ENCODE results near the gene PLD4. TPM values are rescaled to one million over a fixed set of nuclear protein-coding genes. Genes with fewer than 3 reads are reported as not detected.

Gene PLD4
- total RNA-seq, 4 donors from 2014 or later = 0.16 TPM; not detected in 3

GRCh38 chr14:104938436-104938835 is 13.8 kb downstream of the PLD4 start:
- H3K27ac ChIP-seq = no peak overlapping the region
- no peak for DNase-seq (ENCODE audit: low spot score in 2 of 2)
- 49% methylated on average over 2 of the region's 2 CpGs for WGBS
- no peaks in the 10 kb centered on the region for H3K27me3 ChIP-seq
- no peak for TF ChIP-seq EP300 (IDR thresholded peaks at IDR 0.05)
- TF ChIP-seq POLR2A (IDR thresholded peaks at IDR 0.05) = no peak
- TF ChIP-seq, protein P1, sequence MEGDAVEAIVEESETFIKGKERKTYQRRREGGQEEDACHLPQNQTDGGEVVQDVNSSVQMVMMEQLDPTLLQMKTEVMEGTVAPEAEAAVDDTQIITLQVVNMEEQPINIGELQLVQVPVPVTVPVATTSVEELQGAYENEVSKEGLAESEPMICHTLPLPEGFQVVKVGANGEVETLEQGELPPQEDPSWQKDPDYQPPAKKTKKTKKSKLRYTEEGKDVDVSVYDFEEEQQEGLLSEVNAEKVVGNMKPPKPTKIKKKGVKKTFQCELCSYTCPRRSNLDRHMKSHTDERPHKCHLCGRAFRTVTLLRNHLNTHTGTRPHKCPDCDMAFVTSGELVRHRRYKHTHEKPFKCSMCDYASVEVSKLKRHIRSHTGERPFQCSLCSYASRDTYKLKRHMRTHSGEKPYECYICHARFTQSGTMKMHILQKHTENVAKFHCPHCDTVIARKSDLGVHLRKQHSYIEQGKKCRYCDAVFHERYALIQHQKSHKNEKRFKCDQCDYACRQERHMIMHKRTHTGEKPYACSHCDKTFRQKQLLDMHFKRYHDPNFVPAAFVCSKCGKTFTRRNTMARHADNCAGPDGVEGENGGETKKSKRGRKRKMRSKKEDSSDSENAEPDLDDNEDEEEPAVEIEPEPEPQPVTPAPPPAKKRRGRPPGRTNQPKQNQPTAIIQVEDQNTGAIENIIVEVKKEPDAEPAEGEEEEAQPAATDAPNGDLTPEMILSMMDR (IDR thresholded peaks at IDR 0.05) = no peak
- no peak for TF ChIP-seq POLR2AphosphoS5 (IDR thresholded peaks at IDR 0.05)
- H3K36me3 ChIP-seq = peaks cover 53% of the 10 kb centered on the region
- peaks cover 14% of the 10 kb centered on the region for H3K4me1 ChIP-seq
- no peaks in the 10 kb centered on the region for H3K9me3 ChIP-seq
- no peak overlapping the region for H3K4me3 ChIP-seq

DNA sequence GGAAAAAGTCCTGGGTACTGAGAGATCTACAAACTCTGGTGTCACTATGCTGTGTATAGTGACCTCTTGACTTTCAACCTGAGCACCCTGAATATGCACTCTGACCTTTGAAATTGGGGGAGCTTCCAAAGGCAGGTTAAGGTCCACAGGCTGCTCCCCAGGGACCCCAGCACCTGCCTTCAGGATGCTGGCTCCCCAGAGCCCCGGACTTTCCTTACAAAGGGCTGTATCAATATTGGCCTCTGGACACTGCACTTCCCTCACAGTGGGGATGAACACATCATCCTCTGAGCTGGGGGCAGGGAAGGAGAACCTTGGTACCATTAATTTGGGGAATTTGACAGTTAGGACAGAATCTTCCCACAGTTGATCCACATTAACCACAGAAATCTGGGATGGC is 14.3 kb downstream of the PLD4 start:
- Histone ChIP-seq H3K9me3 (no peaks in the 10 kb centered on the region), H3K4me3 (no peak overlapping the region), H3K4me1 (peaks cover 9% of the 10 kb centered on the region), H3K27ac (no peak overlapping the region), H3K27me3 (no peaks in the 10 kb centered on the region), H3K36me3 (peaks cover 59% of the 10 kb centered on the region)
- 89% methylated on average over 1 of the region's 1 CpG for WGBS
- DNase-seq (ENCODE audit: low spot score in 2 of 2) = no peak
- TF ChIP-seq, protein P1 (IDR thresholded peaks at IDR 0.05) = no peak
- TF ChIP-seq POLR2AphosphoS5 (IDR thresholded peaks at IDR 0.05) = no peak
- no peak for TF ChIP-seq EP300 (IDR thresholded peaks at IDR 0.05)
- TF ChIP-seq POLR2A (IDR thresholded peaks at IDR 0.05) = no peak

GRCh38 chr14:104939666-104940410 is 15.2 kb downstream of the PLD4 start:
- peak; percentile 65 to 68 for DNase-seq (ENCODE audit: low spot score in 2 of 2)
- no peaks in the 10 kb centered on the region for H3K9me3 ChIP-seq
- TF ChIP-seq EP300 (IDR thresholded peaks at IDR 0.05) = no peak
- TF ChIP-seq POLR2A (IDR thresholded peaks at IDR 0.05) = no peak
- TF ChIP-seq, protein P1 (IDR thresholded peaks at IDR 0.05) = no peak
- no peak for TF ChIP-seq POLR2AphosphoS5 (IDR thresholded peaks at IDR 0.05)
- H3K4me3 ChIP-seq = no peak overlapping the region
- H3K36me3 ChIP-seq = peaks cover 67% of the 10 kb centered on the region
- peaks cover under 1% of the 10 kb centered on the region for H3K4me1 ChIP-seq
- 75% methylated on average over 10 of the region's 11 CpGs for WGBS
- H3K27me3 ChIP-seq = no peaks in the 10 kb centered on the region
- no peak overlapping the region for H3K27ac ChIP-seq

DNA sequence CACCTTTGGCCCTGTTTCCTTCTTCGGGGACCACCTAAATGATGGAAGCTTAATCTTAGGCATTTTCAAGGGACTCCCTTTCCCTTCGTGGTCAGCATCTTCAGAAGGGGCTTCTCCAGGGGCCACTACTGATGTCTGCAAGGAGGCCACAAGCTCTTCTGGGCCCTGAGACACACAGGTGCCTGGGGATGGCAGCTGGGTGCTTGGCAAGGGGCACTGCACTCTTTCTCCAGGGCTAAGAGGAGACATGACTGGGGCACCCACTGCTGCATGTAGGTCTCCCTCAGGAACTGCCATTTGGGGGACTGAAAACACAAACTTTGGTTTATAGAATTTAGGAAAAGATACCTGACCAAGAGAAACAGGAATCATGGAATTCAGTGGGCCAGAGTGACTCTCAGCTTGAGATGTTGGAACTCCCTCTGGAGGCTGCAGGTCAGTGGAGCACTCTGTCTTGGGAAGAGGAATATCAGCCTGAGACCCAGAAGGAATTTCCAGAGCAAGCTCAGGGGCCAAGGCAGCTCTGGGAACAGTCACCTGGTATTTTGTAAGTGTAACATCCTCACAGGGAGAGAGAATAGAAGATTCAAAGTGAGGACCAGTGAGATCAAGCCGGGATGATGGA is 16.0 kb downstream of the PLD4 start:
- Histone ChIP-seq H3K4me1 (no peaks in the 10 kb centered on the region), H3K27ac (no peak overlapping the region), H3K27me3 (no peaks in the 10 kb centered on the region), H3K4me3 (no peak overlapping the region), H3K36me3 (peaks cover 75% of the 10 kb centered on the region), H3K9me3 (no peaks in the 10 kb centered on the region)
- 71% methylated on average over 2 of the region's 3 CpGs for WGBS
- TF ChIP-seq POLR2AphosphoS5 (IDR thresholded peaks at IDR 0.05) = no peak
- TF ChIP-seq, protein P1 (IDR thresholded peaks at IDR 0.05) = no peak
- no peak for TF ChIP-seq EP300 (IDR thresholded peaks at IDR 0.05)
- no peak for TF ChIP-seq POLR2A (IDR thresholded peaks at IDR 0.05)
- peak in 1 of 2 donors; percentile 22 for DNase-seq (ENCODE audit: low spot score in 2 of 2)

Measured in suprapubic skin (tissue), 4 donors.